Heart right ventricle (tissue), 16 donors: Measurements from ENCODE around the gene EPB41L2. TPM values are rescaled to one million over a fixed set of nuclear protein-coding genes. Genes with fewer than 3 reads are reported as not detected.

Source experiments
- ATAC-seq, 8 donors: fragments of 200-7000 bp; cut with Tn5 transposase; one replicate each; pipeline ENCODE4 v1.9.1; 2020; ENCODE audit warnings: mild to moderate bottlenecking in 8 of 8, moderate library complexity in 8 of 8, moderate number of reproducible peaks in 1 of 8
- DNase-seq, 2 donors: peaks; one replicate each; pipeline ENCODE4 v3.0.0-alpha.2; 2020
- H3K27ac ChIP-seq, 10 donors: fragments of 200-600 bp; sonication (generic) in 2 of 10; one replicate each; pipeline versions ENCODE4 v1.5.0 to v1.8.0; 2020 to 2022; ENCODE audit warnings: mild to moderate bottlenecking in 3 of 10
- H3K27me3 ChIP-seq, 7 donors: fragments of 200-600 bp; one replicate each; pipeline ENCODE4 v1.8.0; 2021 to 2022; ENCODE audit warnings: mild to moderate bottlenecking in 2 of 7
- H3K36me3 ChIP-seq, 9 donors: fragments of 200-600 bp; sonication (generic) in 1 of 9; one replicate each; pipeline versions ENCODE4 v1.5.0 to v1.8.0; 2020 to 2022; ENCODE audit warnings: mild to moderate bottlenecking in 2 of 9
- H3K4me1 ChIP-seq, 9 donors: fragments of 200-600 bp; sonication (generic) in 1 of 9; one replicate each; pipeline versions ENCODE4 v1.5.0 to v1.8.0; 2020 to 2022; ENCODE audit warnings: mild to moderate bottlenecking in 4 of 9
- H3K4me3 ChIP-seq, 10 donors: fragments of 200-600 bp; sonication (generic) in 2 of 10; one replicate each; pipeline versions ENCODE4 v1.5.0 to v1.8.0; 2020 to 2022; ENCODE audit warnings: mild to moderate bottlenecking in 7 of 10, moderate library complexity in 2 of 10
- H3K9me3 ChIP-seq, 11 donors: fragments of 200-600 bp in 10 of 11; sonication (generic) in 2 of 11; one replicate each; pipeline versions ENCODE4 v1.5.0 to v1.8.0; 2013 to 2022; ENCODE audit warnings: mild to moderate bottlenecking in 2 of 11, control low read depth in 1 of 11, moderate library complexity in 1 of 11
- CTCF ChIP-seq, 9 donors: fragments of 200-600 bp; sonication (generic) in 2 of 9; IDR thresholded peaks; one replicate each; pipeline versions ENCODE4 v1.5.0 to v1.8.0; 2021 to 2022; ENCODE audit warnings: antibody characterized with exemption in 9 of 9, mild to moderate bottlenecking in 5 of 9, moderate library complexity in 1 of 9
- WGBS, 2 donors: extraction: QIAGEN DNeasy Blood & Tissue Kit; methylation state at CpG; one replicate each; pipeline ENCODE4 v1.1.7; 2013; ENCODE audit warnings: inconsistent platforms in 1 of 2; 5-methylcytosine and 5-hydroxymethylcytosine counted together
- intact Hi-C, 10 donors: fragments of 100-400 bp; cut with DNase I; formaldehyde crosslinking; loops; one replicate each; pipeline versions ENCODE4 v1.11.1 to v1.14.2; 2022
- polyA plus RNA-seq, 2 donors: library from polyadenylated mRNA; stranded (reverse); fragments of 200-250 nt; gene quantifications; one replicate each; pipeline ENCODE4 v1.2.3, GENCODE V29; 2013
- total RNA-seq, 10 donors: library from RNA; stranded (reverse); fragmentation: NEBNext Ultra II Directional in 3 of 10; extraction: Animal tissue kit (Norgen Biotek cat#: 25700) in 3 of 10; gene quantifications; one replicate each; pipeline versions ENCODE4 v1.2.1 to v1.2.4, GENCODE V29; 2021 to 2023
- donor health status: Arrhythmogenic right ventricular cardiomyopathy.
- donor health status: ischemic (EF 13 %, LVEDD 7.1; RV severe dilation, severe dysfunction).
- donor health status: healthy with polysubstance abuse.
- donor health status: DM: no; HTN: yes; CAD: no.
- donor health status: DM: no; HTN: no; CAD: no.
- donor health status: ischemic (EF 25% LVEDD 6.9; RV normal size, moderate dysfunction).
- donor health status: ischemic (EF 25% LVEDD 5.7; RV mildly dilated, moderate dysfunction).
- donor health status: healthy.
- donor health status: DM: yes; HTN: yes; CAD: no.
- donor health status: Ischemic cardiomyopathy.
- donor health status: ischemic (EF 35%, LVEDD 5.7; RV mildly dilated, moderate dysfunction).
- donor health status: nonischemic (EF 11% LVEDD 7.7; RV severe dilation, severe dysfunction).
- donor health status: DM: yes; HTN: yes; CAD: no.
- donor health status: PGD.
- donor health status: ischemic (EF 29% LVEDD 5.4; RV normal size, mild dysfunction).
- donor health status: nonischemic (EF 23%, LVEDD 6.1; RV moderate dilation, normal function).

The EPB41L2 gene
- total and polyA plus RNA-seq, 12 donors, result 18.0 to 98.6 (median 55.1) TPM

GRCh38 chr6:130980310-130981032, 82.6 kb downstream of the EPB41L2 start:
- Histone ChIP-seq H3K27ac (peak overlapping the region in 8 of 10 donors; percentile 7 to 76 (median 60)), H3K4me3 (no peak overlapping the region), H3K27me3 (no peaks in the 10 kb centered on the region), H3K9me3 (peaks cover 0 to 7% (median 0%) of the 10 kb centered on the region in 11 donors), H3K4me1 (peaks cover 0 to 62% (median 50%) of the 10 kb centered on the region in 9 donors), H3K36me3 (no peaks in the 10 kb centered on the region)
- ATAC-seq (peak in 2 of 8 donors; percentile 16 to 24), DNase-seq (no peak)
- intact Hi-C loops, result no loop called here
- 66 to 73% methylated on average over 5 of the region's 5 CpGs for WGBS, 2 donors
- TF ChIP-seq CTCF (IDR thresholded peaks at IDR 0.05), result no peak

GRCh38 chr6:130978660-130979396, 84.2 kb downstream of the EPB41L2 start:
- H3K4me3 ChIP-seq, result peak overlapping the region in 1 of 10 donors; percentile 0
- 52 to 53% methylated on average over 5 of the region's 5 CpGs for WGBS, 2 donors
- peaks cover 0 to 62% (median 50%) of the 10 kb centered on the region in 9 donors for H3K4me1 ChIP-seq
- ATAC-seq (peak in 6 of 8 donors; percentile 17 to 86 (median 63)), DNase-seq (peak in 1 of 2 donors; percentile 20)
- H3K9me3 ChIP-seq, result no peaks in the 10 kb centered on the region
- no peaks in the 10 kb centered on the region for H3K27me3 ChIP-seq
- intact Hi-C loops, result loop anchor here in 2 of 10 donors (10.0 kb wide), 1 partner anchor 86 kb away; the partner anchor contains the start of gene EPB41L2 (in 2 of the 2)
- no peak for TF ChIP-seq CTCF (IDR thresholded peaks at IDR 0.05)
- H3K36me3 ChIP-seq, result no peaks in the 10 kb centered on the region
- peak overlapping the region in 9 of 10 donors; percentile 2 to 76 (median 50) for H3K27ac ChIP-seq

GRCh38 chr6:130978180-130978579, 84.9 kb downstream of the EPB41L2 start:
- Histone ChIP-seq H3K36me3 (no peaks in the 10 kb centered on the region), H3K9me3 (no peaks in the 10 kb centered on the region), H3K27ac (peak overlapping the region in 9 of 10 donors; percentile 2 to 76 (median 50)), H3K4me3 (peak overlapping the region in 1 of 10 donors; percentile 0), H3K4me1 (peaks cover 0 to 62% (median 50%) of the 10 kb centered on the region in 9 donors), H3K27me3 (no peaks in the 10 kb centered on the region)
- DNase-seq (no peak), ATAC-seq (no peak)
- WGBS, 2 donors, result 89 to 100% methylated on average over 1 of the region's 1 CpG
- TF ChIP-seq CTCF (IDR thresholded peaks at IDR 0.05), result no peak
- intact Hi-C loops, result loop anchor here in 2 of 10 donors (10.0 kb wide), 1 partner anchor 87 kb away; the partner anchor contains the start of gene EPB41L2 (in 2 of the 2)

GRCh38 chr6:130975325-130975724, 87.7 kb downstream of the EPB41L2 start:
- no peak for TF ChIP-seq CTCF (IDR thresholded peaks at IDR 0.05)
- Histone ChIP-seq H3K27me3 (no peaks in the 10 kb centered on the region), H3K4me3 (no peak overlapping the region), H3K4me1 (peaks cover 0 to 48% (median 31%) of the 10 kb centered on the region in 9 donors), H3K9me3 (no peaks in the 10 kb centered on the region), H3K36me3 (no peaks in the 10 kb centered on the region), H3K27ac (no peak overlapping the region)
- intact Hi-C loops, result loop anchor here in 2 of 10 donors (10.0 kb wide), 1 partner anchor 89 kb away; the partner anchor contains the start of gene EPB41L2 (in 2 of the 2)
- no peak for DNase-seq
- no peak for ATAC-seq
